HFFc6 (cell line): ENCODE results near the gene EXTL1. TPM values are rescaled to one million over a fixed set of nuclear protein-coding genes. Genes with fewer than 3 reads are reported as not detected.

Source experiments
- DNase-seq: peaks from one replicate; pipeline ENCODE4 v3.0.0-alpha.2; 2018
- H3K27ac Mint-ChIP-seq: 2 replicates; pipeline ENCODE4 v1.8.0; 2020; ENCODE audit warnings: mild to moderate bottlenecking, mixed read lengths
- H3K27me3 Mint-ChIP-seq: 2 replicates; pipeline ENCODE4 v1.8.0; 2021; ENCODE audit warnings: mild to moderate bottlenecking, moderate library complexity, mixed read lengths; ENCODE audit not compliant: insufficient read depth
- H3K36me3 Mint-ChIP-seq: 2 replicates; pipeline ENCODE4 v1.8.0; 2021; ENCODE audit warnings: low read depth, mixed read lengths
- H3K4me1 Mint-ChIP-seq: 2 replicates; pipeline ENCODE4 v1.8.0; 2020; ENCODE audit warnings: low read depth, mixed read lengths
- H3K4me3 Mint-ChIP-seq: 2 replicates; pipeline ENCODE4 v1.8.0; 2020; ENCODE audit warnings: mild to moderate bottlenecking, moderate library complexity, mixed read lengths
- H3K9me3 Mint-ChIP-seq: 2 replicates; pipeline ENCODE4 v1.8.0; 2020; ENCODE audit warnings: mild to moderate bottlenecking, mixed read lengths
- total RNA-seq, 6 experiments: library from RNA; stranded (reverse); fragmentation: NEBNext Ultra II Directional; extraction: Animal tissue kit (Norgen Biotek cat#: 25700); gene quantifications; 2 replicates in 1 of 6; 3 replicates in 5 of 6; pipeline ENCODE4 v1.2.3, GENCODE V29; 2021
- TF ChIP-seq, protein P1 (sequence below): fragments of 200-600 bp; sonication (generic); IDR thresholded peaks from 2 replicates; pipeline ENCODE4 v1.5.0; 2021; ENCODE audit warnings: antibody characterized with exemption, mild to moderate bottlenecking

Gene EXTL1
- total RNA-seq, 6 experiments from 2014 or later: 8.1 to 22.9 (median 9.4) TPM

DNA sequence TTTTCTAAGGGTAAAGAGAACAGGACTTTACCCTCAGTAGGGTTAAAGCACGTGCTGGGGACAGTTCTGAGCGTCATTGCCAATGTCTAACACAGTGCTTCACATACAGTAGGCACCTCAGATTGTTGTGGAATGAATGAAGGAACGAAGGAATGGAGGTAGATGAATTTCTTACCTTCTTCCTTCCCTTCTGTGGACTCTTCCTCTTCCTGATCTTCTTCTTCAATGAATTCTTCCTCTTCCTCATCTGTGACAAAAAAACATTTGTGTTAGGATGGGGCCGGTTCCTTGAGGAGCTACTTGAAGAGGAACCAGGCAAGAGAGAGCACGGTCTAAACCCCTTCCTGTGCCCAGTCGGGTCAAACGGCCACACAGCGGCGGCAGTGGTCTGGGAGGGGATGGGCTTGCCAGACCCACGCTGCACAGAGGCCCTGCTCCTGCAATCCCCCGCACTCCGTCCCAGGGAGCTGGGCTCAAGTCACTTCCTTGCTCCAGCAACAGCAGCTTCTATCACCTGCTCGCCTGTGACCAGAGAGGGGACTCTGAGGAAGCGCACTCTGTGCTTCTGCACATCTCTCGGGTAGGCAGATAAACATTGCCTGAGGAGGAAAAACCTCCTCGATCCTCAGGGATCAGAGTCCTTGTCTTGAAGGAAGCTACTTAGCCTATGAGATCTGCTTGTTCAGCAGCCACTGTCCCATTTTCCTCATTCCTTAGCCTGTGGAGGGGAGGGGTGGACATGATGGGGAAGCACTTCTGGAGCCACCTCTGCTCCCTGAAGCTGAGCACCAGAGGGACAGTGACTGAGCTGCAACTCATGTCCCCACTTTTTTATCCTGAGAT is 32.4 kb downstream of the EXTL1 start:
- H3K27ac Mint-ChIP-seq: no peak overlapping the region
- no peaks in the 10 kb centered on the region for H3K36me3 Mint-ChIP-seq
- no peak overlapping the region for H3K4me3 Mint-ChIP-seq
- TF ChIP-seq, protein P1, sequence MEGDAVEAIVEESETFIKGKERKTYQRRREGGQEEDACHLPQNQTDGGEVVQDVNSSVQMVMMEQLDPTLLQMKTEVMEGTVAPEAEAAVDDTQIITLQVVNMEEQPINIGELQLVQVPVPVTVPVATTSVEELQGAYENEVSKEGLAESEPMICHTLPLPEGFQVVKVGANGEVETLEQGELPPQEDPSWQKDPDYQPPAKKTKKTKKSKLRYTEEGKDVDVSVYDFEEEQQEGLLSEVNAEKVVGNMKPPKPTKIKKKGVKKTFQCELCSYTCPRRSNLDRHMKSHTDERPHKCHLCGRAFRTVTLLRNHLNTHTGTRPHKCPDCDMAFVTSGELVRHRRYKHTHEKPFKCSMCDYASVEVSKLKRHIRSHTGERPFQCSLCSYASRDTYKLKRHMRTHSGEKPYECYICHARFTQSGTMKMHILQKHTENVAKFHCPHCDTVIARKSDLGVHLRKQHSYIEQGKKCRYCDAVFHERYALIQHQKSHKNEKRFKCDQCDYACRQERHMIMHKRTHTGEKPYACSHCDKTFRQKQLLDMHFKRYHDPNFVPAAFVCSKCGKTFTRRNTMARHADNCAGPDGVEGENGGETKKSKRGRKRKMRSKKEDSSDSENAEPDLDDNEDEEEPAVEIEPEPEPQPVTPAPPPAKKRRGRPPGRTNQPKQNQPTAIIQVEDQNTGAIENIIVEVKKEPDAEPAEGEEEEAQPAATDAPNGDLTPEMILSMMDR: no peak
- no peaks in the 10 kb centered on the region for H3K4me1 Mint-ChIP-seq
- DNase-seq: no peak
- peaks cover 57% of the 10 kb centered on the region for H3K27me3 Mint-ChIP-seq
- H3K9me3 Mint-ChIP-seq: no peaks in the 10 kb centered on the region

DNA sequence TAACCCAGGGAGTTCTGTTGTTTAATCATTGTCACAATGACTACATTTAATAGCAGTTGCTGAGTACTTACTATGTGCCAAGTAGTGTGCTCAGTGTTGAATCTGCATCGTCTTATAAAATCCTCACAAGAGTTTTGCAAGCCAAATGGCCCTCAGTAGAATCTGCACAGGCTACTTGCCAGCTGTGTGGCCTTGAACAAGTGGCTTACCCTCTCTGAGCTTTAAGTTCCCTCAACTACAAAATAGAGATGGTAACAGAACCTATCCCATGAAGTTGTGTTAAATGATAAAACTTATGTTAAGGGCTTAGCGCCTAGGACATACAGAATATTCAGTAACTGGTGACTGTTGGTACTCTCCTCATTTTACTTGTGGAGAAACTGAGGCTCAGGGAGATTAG is 33.5 kb downstream of the EXTL1 start:
- H3K27ac Mint-ChIP-seq: no peak overlapping the region
- peaks cover 60% of the 10 kb centered on the region for H3K27me3 Mint-ChIP-seq
- TF ChIP-seq, protein P1: no peak
- H3K9me3 Mint-ChIP-seq: no peaks in the 10 kb centered on the region
- H3K36me3 Mint-ChIP-seq: no peaks in the 10 kb centered on the region
- H3K4me3 Mint-ChIP-seq: no peak overlapping the region
- H3K4me1 Mint-ChIP-seq: no peaks in the 10 kb centered on the region
- DNase-seq: no peak

DNA sequence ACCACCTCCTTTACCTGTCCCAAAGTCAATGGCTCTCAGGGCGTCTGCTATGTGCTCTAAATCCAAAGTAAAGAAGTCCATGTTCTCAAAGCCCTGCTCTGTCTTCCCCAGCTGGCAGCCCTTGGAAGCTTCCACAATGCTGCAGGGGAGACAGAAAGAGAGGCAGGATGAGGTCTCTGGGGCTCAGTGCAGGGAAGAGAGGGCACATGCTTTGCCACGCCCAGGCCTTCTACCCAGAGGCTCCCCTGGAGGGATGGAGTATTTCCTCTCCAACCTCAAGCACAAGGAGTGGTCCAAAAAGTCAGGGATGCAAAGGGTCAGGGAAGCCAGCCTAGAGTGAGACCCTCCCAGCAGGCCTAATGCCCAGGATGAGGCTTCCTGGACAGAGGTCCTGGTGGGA is 35.6 kb downstream of the EXTL1 start:
- Mint-ChIP-seq H3K36me3 (no peaks in the 10 kb centered on the region), H3K27me3 (peaks cover 57% of the 10 kb centered on the region), H3K4me3 (no peak overlapping the region), H3K9me3 (no peaks in the 10 kb centered on the region), H3K4me1 (no peaks in the 10 kb centered on the region), H3K27ac (no peak overlapping the region)
- DNase-seq: no peak
- TF ChIP-seq, protein P1: no peak

DNA sequence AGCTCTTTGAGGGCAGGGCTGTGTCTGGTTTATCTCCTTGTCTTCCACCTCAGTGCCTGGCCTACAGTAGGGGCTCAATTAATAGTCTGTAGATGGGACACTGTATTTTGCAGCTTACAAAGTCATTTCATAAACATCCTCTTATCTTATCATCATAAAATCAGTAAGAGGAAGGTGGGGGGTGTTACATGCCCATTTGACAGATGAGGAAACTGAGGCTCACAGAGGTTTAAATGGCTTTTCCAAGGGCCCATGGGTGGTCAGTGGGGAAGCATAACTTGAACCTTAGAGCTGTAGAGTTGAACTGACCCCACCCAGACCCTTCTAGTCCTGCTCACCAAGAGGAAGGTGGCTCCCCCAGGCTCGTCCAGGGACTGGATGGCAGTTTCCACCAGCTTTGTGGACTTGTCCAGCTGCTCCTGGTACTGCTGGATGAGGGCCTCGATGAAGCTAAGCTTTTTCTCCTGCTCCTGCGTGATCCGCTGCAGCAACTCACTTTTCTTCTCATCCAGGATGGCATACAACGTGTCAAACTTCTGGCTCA is 36.5 kb downstream of the EXTL1 start:
- Mint-ChIP-seq H3K9me3 (no peaks in the 10 kb centered on the region), H3K4me1 (no peaks in the 10 kb centered on the region), H3K36me3 (no peaks in the 10 kb centered on the region), H3K27ac (no peak overlapping the region), H3K27me3 (peaks cover 57% of the 10 kb centered on the region), H3K4me3 (no peak overlapping the region)
- no peak for DNase-seq
- TF ChIP-seq, protein P1: no peak

DNA sequence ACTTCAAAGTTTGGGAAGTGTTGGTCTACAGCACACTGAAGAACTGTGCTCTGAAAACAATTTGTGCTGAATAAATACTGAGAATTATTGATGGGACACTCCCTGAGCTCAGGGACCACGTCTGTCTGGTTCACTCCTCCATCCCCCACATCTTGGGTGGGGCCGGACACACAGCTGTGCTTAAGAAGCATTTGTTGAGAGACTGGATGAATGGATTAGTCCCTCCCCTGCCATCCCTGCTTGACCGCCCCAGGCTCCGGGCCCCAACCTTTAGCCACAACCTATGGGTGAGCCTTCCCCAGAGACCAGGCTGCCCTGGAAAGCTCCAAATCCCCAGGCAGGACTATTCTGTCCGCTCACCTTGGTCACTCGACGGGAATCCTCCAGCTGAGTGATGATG is 38.3 kb downstream of the EXTL1 start:
- Mint-ChIP-seq H3K4me3 (no peak overlapping the region), H3K36me3 (no peaks in the 10 kb centered on the region), H3K9me3 (no peaks in the 10 kb centered on the region), H3K27me3 (peaks cover 45% of the 10 kb centered on the region), H3K4me1 (no peaks in the 10 kb centered on the region), H3K27ac (no peak overlapping the region)
- TF ChIP-seq, protein P1: no peak
- DNase-seq: no peak
